HG03175 (cell line): ENCODE data around the gene SHLD1.
"Not testable (repeated sequence)": the region's sequence is repeated elsewhere in the genome, so short reads cannot be mapped to it uniquely, and the experiment has no call there.

Source experiments
- ATAC-seq: cut with Tn5 transposase; IDR thresholded peaks from one replicate; pipeline ENCODE4 v1.9.1; 2021; ENCODE audit warnings: mild to moderate bottlenecking, moderate library complexity; ENCODE audit not compliant: unreplicated experiment

The SHLD1 gene, protein sequence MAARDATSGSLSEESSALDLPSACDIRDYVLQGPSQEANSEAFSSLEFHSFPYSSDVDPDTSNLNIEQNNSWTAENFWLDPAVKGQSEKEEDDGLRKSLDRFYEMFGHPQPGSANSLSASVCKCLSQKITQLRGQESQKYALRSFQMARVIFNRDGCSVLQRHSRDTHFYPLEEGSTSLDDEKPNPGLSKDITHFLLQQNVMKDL

DNA sequence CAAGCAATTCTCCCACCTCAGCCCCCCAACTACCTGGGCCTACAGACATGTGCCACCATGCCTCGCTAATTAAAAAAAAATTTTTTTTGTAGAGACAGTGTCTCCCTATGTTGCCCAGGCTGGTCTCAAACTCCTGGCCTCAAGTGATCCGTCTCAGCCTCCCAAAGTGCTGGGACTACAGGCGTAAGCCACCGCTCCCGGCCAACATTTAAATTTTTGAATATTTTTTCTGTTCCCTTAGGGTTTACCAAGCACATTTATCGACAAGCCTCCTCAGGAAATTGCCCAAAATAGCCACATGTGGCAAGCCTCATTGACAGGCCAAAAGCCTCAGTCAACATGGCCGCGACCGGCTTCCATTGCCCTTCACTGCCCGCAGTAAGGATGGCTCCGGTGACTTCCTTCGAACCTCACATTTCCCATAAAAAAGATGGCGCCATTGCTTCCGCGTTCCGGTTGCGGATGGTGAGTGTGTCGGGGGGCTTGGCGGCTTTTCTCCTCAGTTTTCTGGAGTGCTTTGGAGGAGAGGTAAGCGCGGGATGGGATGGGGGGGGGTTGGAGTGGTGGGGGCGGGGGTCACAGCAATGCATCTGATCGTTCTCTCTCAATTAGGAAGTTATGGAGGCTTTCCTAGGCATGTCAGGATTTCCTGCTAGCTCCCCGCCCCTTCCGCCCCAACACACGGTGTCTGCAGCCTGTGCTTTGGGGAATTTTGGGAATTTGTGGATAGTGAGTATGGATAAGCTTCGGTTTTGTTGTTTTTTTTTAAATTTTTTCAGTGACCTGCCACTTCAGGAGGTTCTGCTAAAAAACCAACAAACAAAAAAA, at the start of gene SHLD1:
Gene SHLD1 (plus strand): TSS at position 450 of the 828 bp plus-strand sequence. CDS start 22,465 bp downstream, outside the sequence.
- peak; percentile 97 for ATAC-seq

DNA sequence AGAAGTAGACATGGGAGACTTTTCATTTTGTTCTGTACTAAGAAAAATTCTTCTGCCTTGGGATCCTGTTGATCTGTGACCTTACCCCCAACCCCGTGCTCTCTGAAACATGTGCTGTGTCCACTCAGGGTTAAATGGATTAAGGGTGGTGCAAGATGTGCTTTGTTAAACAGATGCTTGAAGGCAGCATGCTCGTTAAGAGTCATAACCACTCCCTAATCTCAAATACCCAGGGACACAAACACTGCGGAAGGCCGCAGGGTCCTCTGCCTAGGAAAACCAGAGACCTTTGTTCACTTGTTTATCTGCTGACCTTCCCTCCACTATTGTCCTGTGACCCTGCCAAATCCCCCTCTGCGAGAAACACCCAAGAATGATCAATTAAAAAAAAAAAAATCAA, 47.9 kb upstream of the SHLD1 start:
- ATAC-seq = not testable (repeated sequence)

DNA sequence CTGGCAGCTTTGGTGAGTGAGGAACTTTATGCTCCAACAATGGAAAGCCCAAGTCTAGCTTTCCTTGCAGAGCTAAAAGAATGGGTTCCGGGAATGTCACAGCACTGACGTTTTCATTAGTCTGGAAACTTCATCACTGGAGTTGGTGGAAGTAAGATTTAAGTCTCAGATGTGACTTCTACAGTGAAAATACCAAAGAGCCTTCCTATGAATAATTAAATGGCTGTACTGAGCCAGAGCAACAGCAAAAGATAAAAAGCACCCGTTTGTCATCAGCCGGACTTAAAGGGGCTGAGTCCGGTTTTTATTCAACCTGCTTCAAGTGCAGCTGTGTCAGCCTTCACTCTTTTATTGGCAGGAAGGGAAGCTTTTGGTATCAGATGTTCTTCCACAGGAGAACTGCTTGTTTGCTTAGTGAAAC, 46.5 kb upstream of the SHLD1 start:
- ATAC-seq = no peak

DNA sequence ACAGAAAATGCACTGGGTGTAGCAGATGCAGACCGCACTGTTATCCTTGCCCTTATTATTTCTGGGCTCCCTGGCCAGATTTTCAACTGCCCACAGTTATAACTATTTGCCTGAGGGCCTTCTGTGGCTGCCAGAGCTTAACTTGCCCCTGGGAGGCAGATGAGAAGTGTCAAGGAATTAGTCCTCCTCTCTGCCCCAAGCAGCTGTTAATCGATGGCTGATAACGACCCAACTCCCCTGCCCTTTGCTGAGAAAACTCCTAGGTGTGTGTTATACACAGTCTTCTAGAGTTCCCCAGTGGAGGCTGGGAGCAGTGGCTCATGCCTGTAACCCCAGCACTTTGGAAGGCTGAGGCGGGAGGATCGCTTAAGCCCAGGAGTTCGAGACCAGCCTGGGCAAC, 44.4 kb upstream of the SHLD1 start:
- ATAC-seq = no peak

DNA sequence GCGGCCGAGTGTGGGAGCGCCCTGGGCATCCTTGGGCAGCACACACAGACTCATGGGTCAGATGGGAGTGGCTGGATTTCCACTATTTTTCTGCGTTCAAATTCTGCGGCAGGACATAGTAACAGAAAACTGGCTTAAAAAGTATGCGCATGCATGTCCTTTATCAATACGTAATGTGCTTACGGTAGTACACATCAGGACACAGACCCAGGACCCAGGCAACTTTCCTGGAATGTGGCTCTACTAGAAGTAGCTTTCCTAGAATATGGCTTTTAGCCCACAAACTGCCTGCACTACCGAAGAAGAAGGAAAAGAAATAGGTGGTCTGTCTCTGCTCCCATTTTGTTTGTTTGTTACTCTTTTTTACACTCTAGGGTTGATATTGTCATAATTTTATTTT, 43.4 kb upstream of the SHLD1 start:
- ATAC-seq = no peak

DNA sequence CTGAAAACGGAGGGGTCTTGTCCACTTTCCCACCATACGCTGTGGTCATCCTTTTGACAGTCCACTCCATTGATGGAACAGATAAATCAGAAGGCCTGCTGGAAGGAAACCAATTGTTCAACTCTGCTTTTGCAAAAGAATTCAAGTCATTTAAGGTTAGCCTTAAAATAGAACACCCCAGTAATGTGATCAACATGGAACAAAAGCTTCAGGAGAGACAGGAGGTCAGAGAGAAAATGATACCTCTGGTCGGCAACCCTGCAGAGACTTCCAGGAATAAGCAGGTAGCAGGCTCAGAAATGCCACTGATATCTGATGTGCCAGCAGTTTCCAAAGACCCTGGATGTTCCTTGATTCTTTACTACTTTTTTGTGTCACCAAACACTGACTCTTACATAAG, 39.6 kb upstream of the SHLD1 start:
- ATAC-seq = no peak

DNA sequence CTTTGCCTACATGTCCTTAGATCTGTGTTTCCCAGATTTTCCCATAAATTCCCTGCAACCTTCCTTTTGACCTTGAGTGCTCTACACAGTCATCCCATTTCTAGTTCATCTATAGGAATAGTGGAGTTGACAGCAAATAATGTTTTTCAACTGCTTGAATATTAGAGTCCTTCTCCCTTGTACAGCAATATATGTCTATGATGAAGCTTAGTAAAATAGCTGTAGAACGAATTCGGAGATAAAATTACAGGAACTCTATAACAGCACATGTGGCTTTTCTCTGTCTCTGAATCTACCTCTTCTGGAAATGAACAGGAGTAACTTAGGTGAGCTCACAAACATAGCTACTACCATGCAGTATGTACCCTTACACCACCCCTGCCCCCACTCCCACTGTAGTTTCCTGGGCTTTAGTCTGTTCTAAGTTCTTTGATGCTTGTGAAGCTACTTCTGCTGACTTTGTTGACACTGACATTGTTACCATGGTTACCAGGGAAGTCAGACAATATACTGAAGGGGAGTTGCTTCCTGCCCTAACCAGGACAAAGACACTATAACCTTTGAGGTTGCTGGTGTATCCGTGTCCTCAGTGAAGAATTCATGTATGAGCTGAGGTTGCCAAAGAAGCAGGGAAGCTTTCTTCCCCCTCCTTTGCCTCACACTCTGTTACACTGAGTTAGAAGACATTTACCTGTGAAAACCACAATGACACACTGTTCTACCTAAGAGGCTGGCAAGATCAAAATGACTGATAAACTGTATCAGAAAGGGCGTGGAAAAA, 35.8 kb upstream of the SHLD1 start:
- ATAC-seq = peak; percentile 64

DNA sequence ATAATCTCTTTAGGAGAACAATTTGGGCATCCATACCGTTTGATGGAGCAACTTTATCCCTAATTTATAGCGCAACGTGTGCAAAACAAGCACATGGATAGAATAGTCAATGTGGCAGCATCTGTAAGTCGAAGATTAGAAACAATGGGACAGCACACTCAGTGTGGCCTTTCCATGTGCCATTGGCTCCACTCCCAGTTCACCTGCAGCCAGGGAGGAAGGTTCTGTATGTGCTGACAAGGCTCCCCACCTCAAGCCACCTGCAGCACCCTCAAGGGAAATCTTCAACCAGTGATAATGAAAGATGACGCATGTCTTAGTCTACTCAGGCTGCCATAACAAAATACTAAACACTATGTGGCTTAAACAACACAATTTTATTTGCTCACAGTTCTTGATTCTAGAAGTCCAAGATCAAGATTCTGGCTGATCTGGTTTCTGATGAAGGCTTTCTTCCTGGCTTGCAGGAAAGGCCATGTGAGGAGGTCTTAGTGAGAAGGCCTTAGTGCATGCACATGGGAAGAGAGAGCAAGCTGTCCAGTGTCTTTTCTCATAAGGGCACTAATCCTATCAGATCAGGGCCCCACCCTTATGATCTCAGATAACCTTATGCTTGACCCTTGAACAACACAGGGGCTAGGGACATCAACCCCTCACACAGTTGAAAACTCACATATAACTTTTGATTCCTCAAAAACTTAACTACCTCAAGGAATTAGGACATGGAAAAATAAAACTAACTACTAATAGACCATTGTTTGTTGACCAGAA, 34.9 kb upstream of the SHLD1 start:
- ATAC-seq = no peak

DNA sequence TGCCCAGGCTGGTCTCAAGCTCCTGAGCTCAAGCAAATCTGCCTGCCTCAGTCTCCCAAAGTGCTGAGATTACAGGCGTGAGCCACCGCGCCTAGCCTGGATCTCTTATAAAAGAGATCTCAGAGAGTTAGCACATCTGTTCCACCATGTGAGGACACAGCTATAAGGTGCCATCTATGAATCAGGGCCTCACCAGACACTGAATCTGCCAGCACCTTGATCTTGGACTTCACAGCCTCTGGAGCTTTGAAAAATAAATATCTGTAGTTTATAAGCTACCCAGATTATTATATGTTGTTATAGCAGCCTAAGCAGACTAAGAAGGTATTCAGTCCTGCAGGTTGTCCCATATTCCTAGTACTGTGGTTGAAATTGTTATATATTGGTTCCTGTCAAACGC, 33.2 kb upstream of the SHLD1 start:
- no peak for ATAC-seq

DNA sequence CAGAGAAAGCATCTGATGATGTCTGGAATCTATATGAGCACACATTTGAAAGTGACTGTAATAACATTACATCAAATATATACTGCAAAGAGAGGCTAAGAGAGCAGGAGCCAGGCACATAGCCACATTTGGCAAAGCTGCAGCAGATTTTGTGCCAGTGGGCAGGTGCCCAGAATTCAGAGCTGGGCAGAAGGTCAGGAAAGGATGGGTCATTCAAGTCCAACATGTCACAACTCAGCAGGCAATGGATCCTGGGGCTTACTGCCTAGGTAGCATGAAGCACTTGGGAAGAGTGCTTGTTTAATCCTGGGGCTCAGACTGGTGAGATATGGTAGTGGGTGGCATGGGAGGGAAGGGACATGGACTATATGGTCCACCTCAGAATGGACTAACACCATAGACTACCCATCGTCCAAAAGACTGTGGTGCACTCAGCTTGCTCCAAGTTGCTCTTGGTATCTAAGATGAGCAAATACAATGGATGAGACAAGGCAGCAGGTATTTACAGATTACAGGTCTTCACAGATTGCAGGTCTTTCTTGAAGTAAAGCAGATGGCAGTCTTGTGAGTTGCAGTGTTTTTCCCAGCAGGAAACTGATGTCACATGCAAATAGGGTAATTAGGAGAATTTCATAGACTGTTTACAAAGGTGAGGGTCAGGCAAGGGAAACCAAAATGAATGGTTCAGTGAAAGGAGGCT, 31.2 kb upstream of the SHLD1 start:
- ATAC-seq = no peak

DNA sequence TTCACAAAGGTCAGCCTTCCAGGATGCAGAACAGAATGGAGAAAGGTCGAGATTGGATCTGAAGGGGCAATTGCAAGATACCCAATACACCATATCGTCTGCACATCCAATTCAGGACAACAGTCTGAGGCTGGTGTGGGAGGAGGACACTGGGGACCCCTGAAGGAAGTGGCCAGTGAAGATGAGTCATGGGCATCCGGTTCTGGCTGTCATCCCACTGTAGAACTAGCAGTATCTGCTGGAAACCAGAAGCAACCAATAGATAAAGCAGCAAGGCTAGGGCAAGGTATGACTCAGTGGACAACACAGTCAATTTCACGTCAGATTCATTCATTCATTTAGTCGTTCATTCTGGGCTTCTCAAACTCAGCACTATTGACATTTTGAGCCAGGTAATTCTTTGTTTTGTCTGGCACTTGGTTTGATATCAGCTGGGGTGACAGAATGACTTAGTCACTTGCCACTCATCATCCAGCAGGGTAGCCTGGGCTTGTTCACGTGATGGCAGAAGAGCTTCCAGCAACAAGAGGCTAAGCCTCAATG, 30.3 kb upstream of the SHLD1 start:
- no peak for ATAC-seq

DNA sequence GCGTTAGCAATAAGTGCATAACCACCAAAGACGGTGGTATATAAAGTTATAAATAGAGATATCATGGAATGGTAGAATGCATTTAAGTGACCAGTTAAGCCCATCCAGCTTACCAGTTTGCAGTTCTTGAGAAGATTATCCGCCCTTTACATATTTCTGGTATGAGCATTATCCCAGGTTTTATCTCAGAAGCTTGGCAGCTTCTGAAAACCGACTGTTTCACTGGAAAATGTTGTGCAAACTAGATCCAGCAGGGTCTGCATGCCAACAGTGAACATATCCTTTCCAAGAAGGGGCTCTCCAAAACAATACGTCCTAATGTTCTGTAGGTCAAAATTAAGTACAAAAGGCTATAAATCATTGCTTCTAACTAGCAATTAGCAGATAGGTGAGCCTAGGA, 29.5 kb upstream of the SHLD1 start:
- no peak for ATAC-seq

DNA sequence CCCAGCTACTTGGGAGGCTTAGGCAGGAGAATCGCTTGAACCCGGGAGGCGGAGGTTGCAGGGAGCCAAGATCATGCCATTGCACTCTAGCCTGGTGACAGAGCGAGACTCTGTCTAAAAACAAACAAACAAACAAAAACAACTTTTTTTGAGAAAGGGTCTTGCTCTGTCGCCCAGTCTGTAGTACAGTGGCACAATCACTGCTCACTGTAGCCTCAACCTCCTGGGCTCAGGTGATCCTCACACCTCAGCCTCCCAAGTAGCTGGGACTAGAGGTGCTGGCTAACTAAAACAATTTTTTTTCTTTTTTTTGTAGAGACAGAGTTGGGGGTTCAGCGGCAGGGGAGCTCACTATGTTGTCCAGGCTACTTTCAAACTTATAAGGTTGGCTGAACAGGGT, 28.8 kb upstream of the SHLD1 start:
- not testable (repeated sequence) for ATAC-seq

DNA sequence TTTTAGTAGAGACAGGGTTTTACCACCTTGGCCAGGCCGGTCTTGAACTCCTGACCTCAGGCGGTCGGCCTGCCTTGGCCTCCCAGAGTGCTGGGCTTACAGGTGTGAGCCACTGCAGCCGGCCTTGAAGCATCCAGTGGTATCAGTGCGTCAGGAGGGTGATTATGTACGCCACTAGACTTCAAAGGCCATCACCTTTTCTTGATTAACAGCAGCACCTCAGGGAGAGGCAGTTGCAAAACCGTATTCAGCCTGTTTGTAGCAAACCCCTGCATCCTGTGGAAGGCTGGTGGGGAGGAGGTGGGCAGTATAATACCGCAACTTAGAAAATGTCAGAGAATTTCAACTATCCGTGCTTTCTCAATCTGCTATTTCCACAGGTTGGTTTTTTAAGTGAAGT, 27.3 kb upstream of the SHLD1 start:
- ATAC-seq = no peak

DNA sequence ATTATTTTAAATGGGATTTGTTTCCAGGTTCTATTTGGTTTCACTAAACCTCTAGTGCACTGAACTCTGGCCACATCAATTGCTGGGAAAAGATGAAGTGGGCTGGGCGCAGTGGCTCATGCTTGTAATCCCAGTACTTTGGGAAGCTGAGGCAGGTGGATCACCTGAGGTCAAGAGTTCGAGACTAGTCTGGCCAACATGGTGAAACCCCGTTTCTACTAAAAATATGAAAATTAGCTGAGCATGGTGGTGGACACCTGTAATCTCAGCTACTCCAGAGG, 25.1 kb upstream of the SHLD1 start:
- ATAC-seq = not testable (repeated sequence)

DNA sequence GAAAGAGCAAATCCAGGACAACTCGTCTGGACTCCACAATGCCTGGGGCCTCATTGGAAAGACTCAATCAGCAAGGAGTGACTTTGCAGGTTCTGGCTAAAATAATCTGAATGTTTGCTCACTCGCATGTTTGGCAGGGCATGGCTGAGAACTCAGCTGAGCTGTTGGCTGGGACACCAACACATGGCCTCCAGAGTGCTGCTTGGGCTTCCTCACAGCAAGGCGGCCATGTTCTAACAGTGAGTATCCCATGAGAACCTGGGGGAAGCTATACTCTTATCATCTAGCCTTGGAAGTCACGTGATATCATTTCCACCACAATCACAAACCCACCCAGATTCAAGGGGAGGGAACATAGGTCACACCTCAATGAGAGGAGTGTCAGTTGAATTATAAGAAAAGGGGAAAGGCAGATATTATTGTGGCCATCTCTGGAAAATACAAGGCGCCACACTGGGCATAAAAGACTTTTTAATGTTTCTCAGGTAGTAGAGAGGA, 23.1 kb upstream of the SHLD1 start:
- ATAC-seq = no peak

DNA sequence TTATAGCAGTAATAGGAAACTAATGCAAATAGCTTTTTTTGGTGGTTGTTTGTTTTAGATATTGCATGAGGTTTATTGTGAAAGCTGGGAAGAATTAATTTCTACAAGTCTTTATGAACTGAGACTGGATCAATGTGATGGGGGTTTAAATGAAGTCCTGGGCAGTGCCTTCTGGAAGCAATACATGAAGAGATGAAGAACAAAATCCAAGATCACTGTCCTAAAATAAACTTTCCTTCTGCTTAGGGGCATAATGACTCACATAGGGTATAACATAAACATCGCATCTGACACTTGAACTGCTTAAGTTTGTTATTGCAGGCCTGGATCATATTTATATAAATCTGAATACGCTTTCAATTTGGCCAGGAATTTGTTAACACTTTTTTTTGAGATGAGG, 20.9 kb upstream of the SHLD1 start:
- ATAC-seq = no peak

DNA sequence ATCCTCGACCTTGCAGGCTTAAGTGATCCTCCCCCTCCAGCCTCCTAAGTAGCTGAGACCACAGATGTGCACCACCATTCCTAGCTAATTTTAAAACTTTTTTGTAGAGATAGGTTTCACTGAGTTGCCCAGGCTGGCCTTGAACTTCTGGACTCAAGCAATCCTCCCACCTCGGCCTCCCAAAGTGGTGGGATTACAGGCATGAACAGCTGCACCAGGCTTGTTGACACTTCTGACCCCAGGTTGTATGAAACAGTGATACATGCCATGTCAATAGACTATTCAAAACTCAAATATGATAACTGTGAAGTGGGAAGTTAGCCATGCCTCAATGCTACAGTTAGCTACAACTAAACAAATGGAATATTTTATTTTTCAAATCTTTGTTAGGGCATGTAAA, 20.1 kb upstream of the SHLD1 start:
- ATAC-seq = no peak

DNA sequence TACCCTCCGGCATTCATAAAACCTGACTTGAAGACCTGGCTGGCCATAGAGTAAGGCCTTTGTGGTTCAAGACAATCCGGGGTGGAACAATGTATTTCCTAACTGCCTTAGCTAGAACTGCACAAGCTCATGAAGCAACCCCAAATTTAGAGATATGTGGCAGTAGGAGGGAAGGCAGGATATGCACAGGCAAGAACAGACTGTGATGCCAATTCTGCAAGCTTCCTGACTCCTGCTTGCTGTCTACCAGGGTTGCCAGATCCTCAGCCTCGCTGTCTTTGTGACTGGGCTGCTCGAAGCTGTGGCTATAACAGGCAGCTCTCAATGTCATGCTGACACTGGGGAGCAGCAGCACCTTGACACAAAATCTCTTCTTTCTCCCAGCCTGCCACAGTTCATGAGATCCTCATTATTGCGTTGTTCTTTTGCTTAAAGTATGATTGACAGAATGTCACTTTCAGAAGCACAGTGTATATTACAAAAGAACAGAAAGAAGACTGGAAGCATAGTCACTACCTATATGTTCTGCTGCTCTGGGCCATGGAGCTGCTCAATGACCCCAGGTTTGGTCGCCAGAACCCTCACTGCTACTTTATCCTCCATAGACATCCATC, 18.3 kb upstream of the SHLD1 start:
- ATAC-seq = no peak

DNA sequence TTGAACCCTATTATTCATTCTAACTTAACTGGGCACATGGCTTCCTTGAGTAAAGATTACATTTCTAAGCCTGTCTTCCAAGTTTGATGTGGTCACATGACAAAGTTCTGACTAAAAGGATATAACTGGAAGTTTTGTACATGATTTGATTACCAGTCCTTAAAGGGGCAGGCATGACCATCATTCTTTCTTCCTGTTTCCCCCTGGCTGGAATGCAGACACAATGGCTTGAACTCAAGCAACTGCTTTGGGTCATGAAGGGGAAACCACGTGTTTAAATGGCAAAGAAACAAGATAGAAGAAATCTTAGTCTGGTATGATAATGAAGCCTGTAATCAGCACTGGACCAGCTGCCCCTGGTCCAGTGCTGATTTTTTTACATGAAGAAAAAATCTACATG, 15.6 kb upstream of the SHLD1 start:
- no peak for ATAC-seq
